GM12878 (cell line): ENCODE results near the gene CT83.

ENCODE experiments used
- CTCF ChIP-seq, 3 experiments: IDR thresholded peaks in 2 of 3; conservative IDR thresholded peaks in 1 of 3; 2 replicates each; pipeline ENCODE4 v1.5.1; 2011; ENCODE audit warnings: low read depth in 3 of 3, low read length in 3 of 3, mild to moderate bottlenecking in 3 of 3, control low read depth in 2 of 3, moderate library complexity in 2 of 3, inconsistent platforms in 1 of 3, mixed read lengths in 1 of 3; ENCODE audit not compliant: control insufficient read depth in 2 of 3, insufficient read depth in 1 of 3; ENCODE audit errors: extremely low read depth in 1 of 3
- E2F8 ChIP-seq: fragments of 450-650 bp; IDR thresholded peaks from 2 replicates; pipeline ENCODE4 v1.6.1; 2018; ENCODE audit warnings: mild to moderate bottlenecking, low read depth, moderate library complexity; ENCODE audit not compliant: partially characterized antibody
- NRF1 ChIP-seq: conservative IDR thresholded peaks from 2 replicates; pipeline ENCODE4 v1.6.1; 2011; ENCODE audit warnings: mild to moderate bottlenecking, low read depth, low read length, improper control_type of control experiment
- POLR2A ChIP-seq: IDR thresholded peaks from 2 replicates; pipeline ENCODE4 v1.6.1; 2011; ENCODE audit warnings: low read depth, mild to moderate bottlenecking, low read length
- RB1 ChIP-seq: fragments of 450-650 bp; formaldehyde crosslinking; IDR thresholded peaks from 2 replicates; pipeline ENCODE4 v1.6.1; 2017; ENCODE audit warnings: mild to moderate bottlenecking, borderline replicate concordance
- ZNF274 ChIP-seq: IDR thresholded peaks from one replicate; pipeline ENCODE4 v1.8.0; 2011; ENCODE audit not compliant: insufficient read length, insufficient read depth

GRCh38 chrX:116413273-116413672 lies 49.5 kb downstream of the CT83 start:
- TF ChIP-seq CTCF (IDR thresholded peaks at IDR 0.05 in 2 of 3, conservative IDR thresholded peaks at IDR 0.05 in 1 of 3; ENCODE audit: control insufficient read depth in 2 of 3, extremely low read depth in 1 of 3, insufficient read depth in 1 of 3, low read depth in 3 of 3, low read length in 3 of 3) (no peak), NRF1 (no peak), E2F8 (no peak), ZNF274 (no peak), RB1 (no peak), POLR2A (no peak)
